Measurements from ENCODE around the gene ARRDC1. TPM values are rescaled to one million over a fixed set of nuclear protein-coding genes. Genes with fewer than 3 reads are reported as not detected.

ARRDC1 gene
- 19.3 to 30.4 TPM (median 28.1 TPM) in 5 replicates for total RNA-seq (2022; extraction: Qiagen RNA extraction; ENCODE audit: low read depth)

GRCh38 chr9:137605121-137606004, at the start of gene ARRDC1:
ARRDC1 (plus strand) TSS chr9:137605686; CDS start chr9:137605718, 32 bp downstream.

GRCh38 chr9:137578518-137579258, 26.8 kb upstream of the ARRDC1 start, which contains the start of gene DPH7:
DPH7 (minus strand) TSS chr9:137578925; CDS start chr9:137578777, 148 bp downstream.

GRCh38 chr9:137590469-137591383, 14.8 kb upstream of the ARRDC1 start, which contains the start of gene ZMYND19:
ZMYND19 (minus strand) TSS chr9:137590512; CDS start chr9:137590263, 249 bp downstream.

GRCh38 chr9:137618105-137619067, 12.9 kb downstream of the ARRDC1 start, which contains the start of gene EHMT1:
EHMT1 (plus strand) TSS chr9:137619005; CDS start chr9:137619029, 24 bp downstream.

Other genes starting within 250 kb of the ARRDC1 start
- 4.0 to 7.3 TPM (median 5.5 TPM) in 5 replicates for gene EXD3, start 182.5 kb upstream of the ARRDC1 start, total RNA-seq (2022; extraction: Qiagen RNA extraction; ENCODE audit: low read depth)
- gene NOXA1, start 182.3 kb upstream of the ARRDC1 start, total RNA-seq (2022; extraction: Qiagen RNA extraction; ENCODE audit: low read depth): 1.1 to 2.4 TPM (median 1.7 TPM) in 5 replicates
- gene ENTPD8, start 164.3 kb upstream of the ARRDC1 start, total RNA-seq (2022; extraction: Qiagen RNA extraction; ENCODE audit: low read depth): 0.15 to 0.31 TPM (median 0.20 TPM) in 5 replicates
- 29.6 to 45.5 TPM (median 40.6 TPM) in 5 replicates for gene NSMF, start 146.4 kb upstream of the ARRDC1 start, total RNA-seq (2022; extraction: Qiagen RNA extraction; ENCODE audit: low read depth)
- gene PNPLA7, start 55.3 kb upstream of the ARRDC1 start, total RNA-seq (2022; extraction: Qiagen RNA extraction; ENCODE audit: low read depth): 0.54 to 0.85 TPM (median 0.83 TPM) in 5 replicates
- gene MRPL41, start 53.8 kb upstream of the ARRDC1 start, total RNA-seq (2022; extraction: Qiagen RNA extraction; ENCODE audit: low read depth): 53.0 to 92.3 TPM (median 89.7 TPM) in 5 replicates
- 22.0 to 30.8 TPM (median 25.4 TPM) in 5 replicates for gene DPH7, start 26.8 kb upstream of the ARRDC1 start, total RNA-seq (2022; extraction: Qiagen RNA extraction; ENCODE audit: low read depth)
- gene ZMYND19, start 15.2 kb upstream of the ARRDC1 start, total RNA-seq (2022; extraction: Qiagen RNA extraction; ENCODE audit: low read depth): 33.6 to 54.8 TPM (median 52.3 TPM) in 5 replicates
- 35.7 to 43.9 TPM (median 40.5 TPM) in 5 replicates for gene EHMT1, start 13.3 kb downstream of the ARRDC1 start, total RNA-seq (2022; extraction: Qiagen RNA extraction; ENCODE audit: low read depth)